H9 (cell line): ENCODE results near the gene GEN1. TPM values are rescaled to one million over a fixed set of nuclear protein-coding genes. Genes with fewer than 3 reads are reported as not detected.

Experiments used
- DNase-seq: peaks from one replicate; pipeline ENCODE4 v3.0.0-alpha.2; 2017
- H2AFZ ChIP-seq: one replicate; pipeline ENCODE4 v1.6.1; 2013; ENCODE audit warnings: mild to moderate bottlenecking, low read length, control low read depth, moderate library complexity
- H2AK5ac ChIP-seq: 2 replicates; pipeline ENCODE4 v1.6.1; 2013; ENCODE audit warnings: low read length, control low read depth, mixed read lengths; ENCODE audit not compliant: insufficient read length
- H2BK120ac ChIP-seq: one replicate; pipeline ENCODE4 v1.6.1; 2013; ENCODE audit warnings: low read depth, mild to moderate bottlenecking, low read length, control low read depth, inconsistent platforms; ENCODE audit not compliant: poor library complexity, severe bottlenecking
- H2BK12ac ChIP-seq: 2 replicates; pipeline ENCODE4 v1.6.1; 2013; ENCODE audit warnings: low read length, control low read depth, mixed read lengths, low read depth; ENCODE audit not compliant: insufficient read length
- H2BK15ac ChIP-seq: 2 replicates; pipeline ENCODE4 v1.6.1; 2013; ENCODE audit warnings: low read depth, low read length, control low read depth
- H2BK20ac ChIP-seq: one replicate; pipeline ENCODE4 v1.6.1; 2013; ENCODE audit warnings: low read depth, mild to moderate bottlenecking, low read length, control low read depth, inconsistent platforms; ENCODE audit not compliant: poor library complexity, severe bottlenecking
- H2BK5ac ChIP-seq: 2 replicates; pipeline ENCODE4 v1.6.1; 2013; ENCODE audit warnings: low read length, control low read depth, mixed read lengths; ENCODE audit not compliant: insufficient read length
- H3K14ac ChIP-seq: 2 replicates; pipeline ENCODE4 v1.6.1; 2013; ENCODE audit warnings: low read length, control low read depth; ENCODE audit not compliant: insufficient read depth
- H3K18ac ChIP-seq: 2 replicates; pipeline ENCODE4 v1.6.1; 2013; ENCODE audit warnings: low read depth, mild to moderate bottlenecking, mixed read lengths, low read length, control low read depth; ENCODE audit not compliant: insufficient read length
- H3K23ac ChIP-seq: 2 replicates; pipeline ENCODE4 v1.6.1; 2013; ENCODE audit warnings: low read length, control low read depth, mixed read lengths, low read depth; ENCODE audit not compliant: insufficient read length
- H3K23me2 ChIP-seq: 2 replicates; pipeline ENCODE4 v1.6.1; 2013; ENCODE audit warnings: low read depth, mild to moderate bottlenecking, mixed read lengths, low read length, control low read depth; ENCODE audit not compliant: insufficient read length, poor library complexity, severe bottlenecking
- H3K27ac ChIP-seq: 2 replicates; pipeline ENCODE4 v1.5.1; 2013; ENCODE audit warnings: low read length, control low read depth, mixed read lengths, low read depth; ENCODE audit not compliant: insufficient read length
- H3K27me3 ChIP-seq: 2 replicates; pipeline ENCODE4 v1.6.1; 2013; ENCODE audit warnings: low read length, control low read depth, inconsistent platforms; ENCODE audit not compliant: insufficient read depth
- H3K4ac ChIP-seq: 2 replicates; pipeline ENCODE4 v1.6.1; 2013; ENCODE audit warnings: low read depth, mild to moderate bottlenecking, control low read depth, inconsistent platforms, low read length, moderate library complexity
- H3K4me1 ChIP-seq: 2 replicates; pipeline ENCODE4 v1.6.1; 2013; ENCODE audit warnings: low read length, control low read depth, inconsistent platforms; ENCODE audit not compliant: insufficient read depth
- H3K4me2 ChIP-seq: 2 replicates; pipeline ENCODE4 v1.6.1; 2013; ENCODE audit warnings: low read length, control low read depth, mixed read lengths; ENCODE audit not compliant: insufficient read length, insufficient read depth
- H3K56ac ChIP-seq: 2 replicates; pipeline ENCODE4 v1.6.1; 2013; ENCODE audit warnings: low read depth, mild to moderate bottlenecking, mixed read lengths, low read length, control low read depth; ENCODE audit not compliant: insufficient read length
- H3K79me1 ChIP-seq: 2 replicates; pipeline ENCODE4 v1.6.1; 2013; ENCODE audit warnings: low read depth, mild to moderate bottlenecking, moderate library complexity, low read length, control low read depth, inconsistent platforms; ENCODE audit not compliant: insufficient read depth, poor library complexity, severe bottlenecking
- H3K79me2 ChIP-seq: 2 replicates; pipeline ENCODE4 v1.6.1; 2013; ENCODE audit warnings: low read length, control low read depth, inconsistent platforms; ENCODE audit not compliant: insufficient read depth
- H3K9ac ChIP-seq: 2 replicates; pipeline ENCODE4 v1.6.1; 2013; ENCODE audit warnings: low read length, control low read depth, mixed read lengths; ENCODE audit not compliant: insufficient read length; ENCODE audit errors: extremely low read depth
- H3K9me3 ChIP-seq: one replicate; pipeline ENCODE4 v1.6.1; 2013; ENCODE audit warnings: low read depth, low read length, inconsistent platforms; ENCODE audit not compliant: control insufficient read depth
- H3T11ph ChIP-seq: one replicate; pipeline ENCODE4 v1.6.1; 2013; ENCODE audit warnings: mild to moderate bottlenecking, low read length, control low read depth, inconsistent platforms
- H4K20me1 ChIP-seq: one replicate; pipeline ENCODE4 v1.6.1; 2013; ENCODE audit not compliant: control insufficient read depth, insufficient read length, insufficient read depth
- H4K5ac ChIP-seq: 2 replicates; pipeline ENCODE4 v1.6.1; 2013; ENCODE audit warnings: low read depth, mild to moderate bottlenecking, mixed read lengths, low read length, control low read depth; ENCODE audit not compliant: insufficient read length
- H4K8ac ChIP-seq: replicated peaks from 2 replicates; pipeline ENCODE4 v1.6.1; 2013; ENCODE audit warnings: low read length, control low read depth, mixed read lengths, low read depth; ENCODE audit not compliant: insufficient read length
- H4K91ac ChIP-seq: 2 replicates; pipeline ENCODE4 v1.6.1; 2013; ENCODE audit warnings: low read depth, mild to moderate bottlenecking, moderate library complexity, mixed read lengths, low read length, control low read depth; ENCODE audit not compliant: insufficient read length
- H3K27ac Mint-ChIP-seq, 3 experiments: 2 replicates in 2 of 3; 3 replicates in 1 of 3; pipeline ENCODE4 v1.8.0; 2020 to 2021; ENCODE audit warnings: mixed read lengths in 3 of 3, mild to moderate bottlenecking in 1 of 3, moderate library complexity in 1 of 3
- H3K27me3 Mint-ChIP-seq: 2 replicates; pipeline ENCODE4 v1.8.0; 2021; ENCODE audit warnings: low read depth, mild to moderate bottlenecking, moderate library complexity, mixed read lengths
- H3K36me3 Mint-ChIP-seq, 3 experiments: 2 replicates in 2 of 3; 3 replicates in 1 of 3; pipeline ENCODE4 v1.8.0; 2020 to 2021; ENCODE audit warnings: low read depth in 3 of 3, mixed read lengths in 3 of 3; ENCODE audit not compliant: insufficient read depth in 1 of 3
- H3K4me1 Mint-ChIP-seq, 2 experiments: 2 replicates each; pipeline ENCODE4 v1.8.0; 2020; ENCODE audit warnings: mixed read lengths in 2 of 2
- H3K4me3 Mint-ChIP-seq, 2 experiments: 2 replicates in 1 of 2; 3 replicates in 1 of 2; pipeline ENCODE4 v1.8.0; 2020 to 2021; ENCODE audit warnings: mild to moderate bottlenecking in 2 of 2, mixed read lengths in 2 of 2, moderate library complexity in 1 of 2
- H3K9me3 Mint-ChIP-seq, 2 experiments: 2 replicates in 1 of 2; 3 replicates in 1 of 2; pipeline ENCODE4 v1.8.0; 2020; ENCODE audit warnings: mild to moderate bottlenecking in 2 of 2, mixed read lengths in 2 of 2, moderate library complexity in 1 of 2
- CTCF ChIP-seq: fragments of 200-600 bp; sonication (generic); conservative IDR thresholded peaks from 3 replicates; pipeline ENCODE4 v1.8.0; 2021; ENCODE audit warnings: antibody characterized with exemption, mild to moderate bottlenecking
- WGBS: extraction: QIAGEN DNeasy Blood & Tissue Kit; methylation state at CpG from one replicate; pipeline ENCODE4 v1.1.7; 2013; ENCODE audit warnings: missing lambda C conversion rate, low lambda C conversion rate, mixed read lengths; ENCODE audit not compliant: insufficient read length; ENCODE audit errors: extremely low coverage; 5-methylcytosine and 5-hydroxymethylcytosine counted together
- total RNA-seq: library from RNA; stranded (reverse); gene quantifications from 2 replicates; pipeline ENCODE4 v1.2.1, GENCODE V29; 2021

Gene GEN1
- total RNA-seq, 1 experiment from 2014 or later, result 28.1 TPM

GRCh38 chr2:17814601-17815000, 60.7 kb downstream of the GEN1 start:
- Histone ChIP-seq H3K23ac (no peak overlapping the region), H2BK12ac (no peak overlapping the region), H4K20me1 (no peaks in the 10 kb centered on the region), H2BK15ac (no peak overlapping the region), H3K18ac (no peak overlapping the region), H2AK5ac (no peak overlapping the region), H3K14ac (no peak overlapping the region), H3K4ac (no peak overlapping the region), H3K79me2 (no peaks in the 10 kb centered on the region), H3K9ac (no peak overlapping the region), H3K23me2 (no peaks in the 10 kb centered on the region), H2AFZ (no peak overlapping the region), H4K5ac (no peak overlapping the region), H3K9me3 (no peaks in the 10 kb centered on the region), H4K91ac (no peak overlapping the region), H3T11ph (no peak overlapping the region), H3K56ac (no peak overlapping the region), H3K79me1 (no peaks in the 10 kb centered on the region), H3K4me2 (no peak overlapping the region), H3K27me3 (no peaks in the 10 kb centered on the region), H3K4me1 (no peaks in the 10 kb centered on the region), H4K8ac (no peak overlapping the region), H2BK5ac (no peak overlapping the region), H3K27ac (no peak overlapping the region), H2BK20ac (no peak overlapping the region), H2BK120ac (no peak overlapping the region)
- no peak for TF ChIP-seq CTCF
- Mint-ChIP-seq H3K4me3 (no peak overlapping the region), H3K27me3 (peaks cover 13% of the 10 kb centered on the region), H3K4me1 (peaks cover 29 to 31% of the 10 kb centered on the region in 2 experiments), H3K9me3 (no peaks in the 10 kb centered on the region), H3K27ac (no peak overlapping the region), H3K36me3 (no peaks in the 10 kb centered on the region)
- DNase-seq, result no peak
- WGBS, result no CpG with 5 or more reads among the region's 1 CpG
